Astrocyte of the spinal cord (primary cell): ENCODE data around the gene TREML2.

ENCODE experiments used
- DNase-seq: peaks from one replicate; pipeline ENCODE4 v3.0.0; 2011; ENCODE audit warnings: low read depth, low spot score
- H3K4me3 ChIP-seq: 2 replicates; pipeline ENCODE4 v1.5.1; 2011; ENCODE audit warnings: low read depth, mild to moderate bottlenecking, low read length, moderate library complexity
- CTCF ChIP-seq: IDR thresholded peaks from 2 replicates; pipeline ENCODE4 v1.5.1; 2012; ENCODE audit warnings: low read depth, mild to moderate bottlenecking, low read length, inconsistent platforms
- in situ Hi-C: cut with HindIII; loops from 2 replicates; pipeline ENCODE4 v1.10.0; 2017; ENCODE audit warnings: low sequenced_read_pairs

TREML2 gene

GRCh38 chr6:41153992-41154625 is 46.8 kb downstream of the TREML2 start, which contains the start of gene TREML1:
Gene TREML1, minus strand, starts transcription at chr6:41154347. Its CDS starts 59 bp downstream, at chr6:41154288.
- no peak within 1 kb of the TSS for H3K4me3 ChIP-seq
- in situ Hi-C loops: no loop called here
- DNase-seq: no peak
- no peak for TF ChIP-seq CTCF

- DNase-seq: no peak
- no peak overlapping the region for H3K4me3 ChIP-seq
- in situ Hi-C loops: no loop called here
- TF ChIP-seq CTCF: no peak
These were observed 47.5 kb downstream of the TREML2 start for GRCh38 chr6:41153451-41153850.

- no peak overlapping the region for H3K4me3 ChIP-seq
- no peak for TF ChIP-seq CTCF
- in situ Hi-C loops: no loop called here
- DNase-seq: no peak
These were observed 50.3 kb downstream of the TREML2 start for GRCh38 chr6:41150671-41151070.

- TF ChIP-seq CTCF: no peak
These were observed 53.0 kb downstream of the TREML2 start for GRCh38 chr6:41147917-41148316.

More at GRCh38 chr6:41147917-41148316, 53.0 kb downstream of the TREML2 start:
- no peak overlapping the region for H3K4me3 ChIP-seq
- DNase-seq: no peak
- in situ Hi-C loops: no loop called here
